Measurements from ENCODE around the gene FAM229A.

- TF ChIP-seq CTCF (IDR thresholded peaks at IDR 0.05; ENCODE audit: low read depth, low read length, missing input control) (no peak), SP1 (IDR thresholded peaks at IDR 0.05) (peak; percentile 95), EGR1 (IDR thresholded peaks at IDR 0.05; ENCODE audit: low read depth in 2 of 2) (peak; percentile 59 to 91), YY1 (IDR thresholded peaks at IDR 0.05) (peak; percentile 80), GABPA (IDR thresholded peaks at IDR 0.05 in 1 of 2, conservative IDR thresholded peaks at IDR 0.05 in 1 of 2) (peak in 1 of 2 donors; percentile 52), ZBTB33 (IDR thresholded peaks at IDR 0.05) (peak; percentile 71), REST (IDR thresholded peaks at IDR 0.05) (no peak), RAD21 (IDR thresholded peaks at IDR 0.05) (peak in 1 of 2 donors; percentile 29), ATF3 (IDR thresholded peaks at IDR 0.05) (peak; percentile 96), FOXA1 (IDR thresholded peaks at IDR 0.05) (peak; percentile 74), JUND (IDR thresholded peaks at IDR 0.05) (peak; percentile 96 to 97), TAF1 (conservative IDR thresholded peaks at IDR 0.05) (no peak), MAX (IDR thresholded peaks at IDR 0.05) (peak; percentile 55), HNF4G (IDR thresholded peaks at IDR 0.05) (peak; percentile 52)
These were observed 44.4 kb upstream of the FAM229A start for GRCh38 chr1:32406629-32407111.
